GM20000 (cell line): ENCODE results near the gene PHLPP1.
A peak's percentile ranks its signal among the peaks of the same experiment; 100 is the strongest.

Experiments used
- DNase-seq: peaks from one replicate; pipeline ENCODE4 v3.0.0; 2012; ENCODE audit warnings: low spot score
- TF ChIP-seq, protein P1 (sequence below): IDR thresholded peaks from 2 replicates; pipeline ENCODE4 v1.5.1; 2012; ENCODE audit warnings: mild to moderate bottlenecking, control low read depth; ENCODE audit errors: extremely low read depth, missing control alignments

PHLPP1 gene

DNA sequence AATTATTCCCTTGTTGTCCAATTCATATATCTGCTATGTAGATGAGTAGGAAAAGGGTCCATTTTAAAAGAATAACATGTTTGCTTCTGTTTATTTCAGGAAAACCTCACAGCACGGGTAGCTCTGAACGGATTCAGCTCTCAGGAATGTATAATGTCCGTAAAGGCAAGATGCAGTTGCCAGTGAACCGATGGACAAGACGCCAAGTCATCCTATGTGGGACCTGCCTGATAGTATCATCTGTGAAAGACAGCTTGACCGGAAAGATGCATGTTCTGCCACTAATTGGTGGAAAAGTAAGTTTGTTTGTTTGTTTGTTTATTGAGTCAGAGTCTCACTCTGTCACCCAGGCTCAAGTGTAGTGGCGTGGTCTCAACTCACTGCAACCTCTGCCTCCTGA lies 114.6 kb downstream of the PHLPP1 start:
- DNase-seq, result no peak
- TF ChIP-seq, protein P1, sequence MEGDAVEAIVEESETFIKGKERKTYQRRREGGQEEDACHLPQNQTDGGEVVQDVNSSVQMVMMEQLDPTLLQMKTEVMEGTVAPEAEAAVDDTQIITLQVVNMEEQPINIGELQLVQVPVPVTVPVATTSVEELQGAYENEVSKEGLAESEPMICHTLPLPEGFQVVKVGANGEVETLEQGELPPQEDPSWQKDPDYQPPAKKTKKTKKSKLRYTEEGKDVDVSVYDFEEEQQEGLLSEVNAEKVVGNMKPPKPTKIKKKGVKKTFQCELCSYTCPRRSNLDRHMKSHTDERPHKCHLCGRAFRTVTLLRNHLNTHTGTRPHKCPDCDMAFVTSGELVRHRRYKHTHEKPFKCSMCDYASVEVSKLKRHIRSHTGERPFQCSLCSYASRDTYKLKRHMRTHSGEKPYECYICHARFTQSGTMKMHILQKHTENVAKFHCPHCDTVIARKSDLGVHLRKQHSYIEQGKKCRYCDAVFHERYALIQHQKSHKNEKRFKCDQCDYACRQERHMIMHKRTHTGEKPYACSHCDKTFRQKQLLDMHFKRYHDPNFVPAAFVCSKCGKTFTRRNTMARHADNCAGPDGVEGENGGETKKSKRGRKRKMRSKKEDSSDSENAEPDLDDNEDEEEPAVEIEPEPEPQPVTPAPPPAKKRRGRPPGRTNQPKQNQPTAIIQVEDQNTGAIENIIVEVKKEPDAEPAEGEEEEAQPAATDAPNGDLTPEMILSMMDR, result no peak

DNA sequence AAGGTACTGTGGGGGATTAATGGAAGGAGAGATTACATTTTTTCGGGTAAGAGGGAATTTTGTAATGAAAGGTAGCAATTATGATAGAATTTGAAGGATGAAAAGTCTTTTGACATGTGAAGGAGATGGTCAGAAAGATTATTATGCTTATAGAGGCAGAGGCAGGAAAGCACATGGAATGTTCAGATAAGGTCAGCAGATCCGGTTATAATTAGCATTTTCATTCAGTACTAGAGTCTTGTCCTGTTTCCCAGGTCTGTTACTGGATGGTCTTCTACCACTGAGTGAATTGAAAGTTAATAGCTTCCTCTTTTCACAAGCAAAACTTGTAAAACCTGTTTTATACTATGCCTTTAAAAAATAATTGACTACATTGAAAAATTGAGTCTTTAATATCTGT lies 116.9 kb downstream of the PHLPP1 start:
- peak; percentile 14 for DNase-seq
- TF ChIP-seq, protein P1, result no peak

DNA sequence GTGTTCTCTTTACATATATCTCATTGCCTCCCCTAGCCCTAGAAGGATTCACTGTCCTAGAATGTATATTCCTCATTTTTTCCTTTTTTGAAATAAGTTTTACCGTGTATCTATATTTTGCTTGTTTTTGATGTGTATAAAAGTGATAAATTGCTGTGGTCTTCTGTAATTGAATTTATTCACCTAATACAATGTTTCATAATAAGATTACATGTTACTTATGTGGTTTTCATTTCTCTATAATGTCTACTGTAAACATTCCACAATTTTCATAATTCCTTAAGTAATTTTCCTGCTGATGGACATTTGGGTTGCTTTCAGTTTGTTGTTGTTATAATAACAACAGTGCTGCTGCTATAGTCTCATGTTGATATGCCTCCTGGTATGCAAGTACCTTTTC lies 118.2 kb downstream of the PHLPP1 start:
- TF ChIP-seq, protein P1, result no peak
- DNase-seq, result no peak

DNA sequence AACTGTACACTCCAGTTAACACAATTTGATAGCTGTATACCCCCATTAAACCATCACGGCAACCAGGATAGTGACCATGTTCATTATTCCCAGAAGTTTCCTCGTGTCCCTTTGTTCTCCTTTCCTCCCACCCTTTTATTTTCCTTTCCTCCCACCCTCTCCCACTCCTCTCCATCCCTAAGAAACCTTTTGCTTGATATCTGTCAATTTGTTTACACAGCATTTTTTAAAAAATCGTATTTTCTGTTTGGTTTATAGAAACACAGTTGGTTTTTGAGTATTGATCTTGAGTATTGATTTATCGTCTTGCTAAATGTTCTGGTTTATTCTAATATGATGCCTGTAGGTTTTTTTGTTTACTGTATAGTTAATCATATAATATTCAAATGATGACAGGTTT lies 119.4 kb downstream of the PHLPP1 start:
- no peak for DNase-seq
- TF ChIP-seq, protein P1, result no peak

DNA sequence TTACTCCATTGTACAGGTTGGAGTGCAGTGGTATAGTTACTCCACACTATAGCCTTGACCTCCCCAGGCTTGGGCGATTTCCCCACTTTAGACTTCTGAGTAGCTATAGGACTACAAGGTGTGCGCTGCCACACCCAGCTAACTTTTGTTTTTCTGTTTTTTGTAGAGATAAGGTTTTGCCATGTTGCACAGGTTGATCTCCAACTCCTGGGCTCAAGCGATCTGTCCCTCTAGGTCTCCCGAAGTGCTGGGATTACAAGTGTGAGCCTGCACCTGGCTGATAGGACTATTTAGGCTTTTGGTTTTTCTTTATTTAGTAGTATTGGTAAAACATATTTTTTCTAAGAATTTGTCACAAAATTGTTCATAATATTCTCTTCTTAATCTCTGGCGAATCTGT lies 121.7 kb downstream of the PHLPP1 start:
- TF ChIP-seq, protein P1, result no peak
- DNase-seq, result no peak

DNA sequence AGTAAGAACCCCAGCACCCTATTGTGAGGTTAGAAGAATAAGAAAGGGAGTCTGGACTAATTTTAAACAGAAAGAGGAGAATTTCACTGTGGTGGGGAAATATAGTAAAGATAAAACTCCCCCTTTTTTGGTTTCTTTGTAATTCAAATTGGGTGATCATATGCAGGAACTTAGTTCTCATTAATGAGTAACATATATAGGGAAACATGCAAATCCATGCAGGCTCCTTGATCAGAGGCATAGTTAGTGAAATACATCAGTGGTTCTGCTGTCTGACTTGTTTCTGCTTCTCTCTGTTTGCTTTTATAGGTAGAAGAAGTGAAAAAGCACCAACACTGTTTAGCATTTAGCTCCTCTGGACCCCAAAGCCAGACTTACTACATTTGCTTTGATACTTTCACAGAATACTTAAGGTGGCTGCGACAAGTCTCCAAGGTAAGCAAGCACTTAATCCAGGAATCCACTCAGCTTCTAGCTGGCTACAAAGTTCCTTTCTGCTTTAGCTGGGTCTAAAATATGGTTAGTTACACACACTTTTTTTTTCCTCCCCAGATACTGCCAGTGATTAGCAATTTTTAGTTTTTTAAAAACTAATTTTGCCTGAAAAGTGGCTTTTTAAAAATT lies 123.2 kb downstream of the PHLPP1 start:
- TF ChIP-seq, protein P1, result no peak
- DNase-seq, result peak; percentile 45

DNA sequence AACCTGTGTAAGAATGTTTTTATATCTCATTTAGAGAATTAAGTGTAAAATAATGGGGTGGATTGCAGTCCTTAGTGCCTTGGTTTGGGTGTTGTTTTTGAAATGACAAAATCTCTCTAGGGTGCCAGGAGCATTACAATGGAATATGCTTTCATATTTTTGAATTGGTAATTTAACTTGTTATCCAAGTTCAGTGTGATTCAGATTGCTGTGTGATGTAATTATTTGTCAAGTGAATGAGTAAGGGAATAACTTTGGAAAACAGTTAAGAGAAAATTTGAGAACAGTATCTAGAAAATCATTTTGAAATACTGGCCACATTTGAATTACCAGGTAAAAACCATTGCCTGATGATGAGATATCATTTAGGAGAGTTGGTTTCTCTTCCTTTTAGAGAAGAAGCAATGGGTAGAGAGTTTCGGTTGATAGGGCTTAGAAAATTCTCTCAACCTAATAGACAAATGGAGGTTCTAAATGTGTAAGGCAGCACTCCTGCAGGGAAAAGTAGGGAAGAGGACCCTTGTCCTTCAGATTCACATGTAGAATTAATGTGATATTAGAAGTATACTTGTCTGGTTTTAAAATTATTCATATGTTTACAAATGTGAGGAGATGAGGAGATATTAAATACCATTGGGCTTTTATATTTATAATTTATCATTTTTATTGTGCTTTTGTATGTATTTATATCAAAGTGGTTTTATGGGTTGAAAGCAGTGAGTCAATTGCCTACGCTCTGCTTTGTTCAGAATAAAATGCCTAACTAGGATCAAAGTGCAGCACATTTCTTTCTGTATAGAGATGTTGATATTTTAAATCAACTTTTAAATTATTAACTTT lies 124.8 kb downstream of the PHLPP1 start:
- TF ChIP-seq, protein P1, result no peak
- DNase-seq, result no peak
